IPS-18a (cell line): ENCODE measurements around the gene TENM4.

Source experiments
- H3K27ac ChIP-seq: one replicate; pipeline ENCODE4 v1.5.1; 2013; ENCODE audit warnings: low read length
- H3K27me3 ChIP-seq: one replicate; pipeline ENCODE4 v1.6.1; 2013; ENCODE audit warnings: mild to moderate bottlenecking, low read length; ENCODE audit not compliant: control insufficient read depth, insufficient read depth
- H3K36me3 ChIP-seq: one replicate; pipeline ENCODE4 v1.6.1; 2013; ENCODE audit warnings: low read depth, low read length; ENCODE audit not compliant: control insufficient read depth
- H3K4me1 ChIP-seq: one replicate; pipeline ENCODE4 v1.6.1; 2013; ENCODE audit warnings: low read depth, low read length; ENCODE audit not compliant: control insufficient read depth
- H3K4me3 ChIP-seq: one replicate; pipeline ENCODE4 v1.5.1; 2013; ENCODE audit warnings: low read length
- H3K9ac ChIP-seq: one replicate; pipeline ENCODE4 v1.6.1; 2013; ENCODE audit warnings: mild to moderate bottlenecking, low read length, moderate library complexity
- H3K9me3 ChIP-seq: one replicate; pipeline ENCODE4 v1.6.1; 2013; ENCODE audit warnings: low read depth, low read length; ENCODE audit not compliant: control insufficient read depth

TENM4 gene

DNA sequence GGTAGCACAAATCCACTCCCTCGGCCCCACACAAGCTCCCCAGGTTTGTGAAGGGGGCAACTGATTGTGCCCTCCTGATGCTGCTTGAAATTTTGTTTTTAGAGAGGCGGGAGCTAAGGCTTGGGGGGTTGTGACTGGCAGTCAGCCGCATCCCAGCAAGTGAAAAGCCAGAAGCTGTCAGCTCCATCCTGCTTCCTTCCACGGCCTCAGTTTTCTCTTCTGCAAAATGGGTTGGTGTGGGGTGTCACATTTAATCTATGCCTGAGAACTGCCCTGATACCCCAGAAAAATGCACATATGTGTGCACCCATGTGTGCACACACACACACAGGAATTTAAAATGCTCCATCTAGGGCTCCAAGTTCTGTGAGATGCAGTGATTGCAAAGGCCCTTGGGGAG is 358.6 kb downstream of the TENM4 start:
- H3K9me3 ChIP-seq, result no peaks in the 10 kb centered on the region
- H3K27me3 ChIP-seq, result no peaks in the 10 kb centered on the region
- H3K4me1 ChIP-seq, result peaks cover 6% of the 10 kb centered on the region
- no peak overlapping the region for H3K4me3 ChIP-seq
- H3K36me3 ChIP-seq, result no peaks in the 10 kb centered on the region
- H3K27ac ChIP-seq, result no peak overlapping the region
- H3K9ac ChIP-seq, result no peak overlapping the region

DNA sequence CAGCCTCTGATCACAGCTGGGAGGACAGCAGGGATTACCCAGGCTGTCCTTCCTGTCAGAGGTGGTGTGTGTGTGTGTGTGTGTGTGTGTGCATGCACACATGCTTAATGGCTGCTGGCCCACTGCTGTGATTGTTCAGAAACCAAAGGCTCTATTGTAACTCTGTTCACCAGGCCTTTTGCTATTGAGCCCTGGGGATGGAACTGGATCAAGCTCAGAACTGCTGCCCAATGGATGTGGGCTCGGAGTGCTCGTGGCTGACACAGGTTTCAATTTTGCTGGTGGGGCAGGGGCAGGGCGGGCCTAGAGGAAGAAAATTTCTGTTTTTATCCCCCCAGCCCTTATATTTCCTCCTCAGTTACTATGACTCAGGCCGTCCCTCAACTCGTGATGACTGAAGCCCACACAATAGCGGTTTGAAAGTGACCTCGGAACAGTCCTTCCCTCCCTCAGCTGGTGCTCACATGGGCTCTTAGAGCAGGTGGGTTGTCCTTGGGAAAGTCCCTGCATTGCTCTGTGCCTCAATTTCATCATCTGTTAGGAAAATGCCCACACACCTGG is 359.3 kb downstream of the TENM4 start:
- Histone ChIP-seq H3K27me3 (no peaks in the 10 kb centered on the region), H3K4me3 (no peak overlapping the region), H3K4me1 (no peaks in the 10 kb centered on the region), H3K36me3 (no peaks in the 10 kb centered on the region), H3K9me3 (no peaks in the 10 kb centered on the region), H3K9ac (no peak overlapping the region), H3K27ac (no peak overlapping the region)

DNA sequence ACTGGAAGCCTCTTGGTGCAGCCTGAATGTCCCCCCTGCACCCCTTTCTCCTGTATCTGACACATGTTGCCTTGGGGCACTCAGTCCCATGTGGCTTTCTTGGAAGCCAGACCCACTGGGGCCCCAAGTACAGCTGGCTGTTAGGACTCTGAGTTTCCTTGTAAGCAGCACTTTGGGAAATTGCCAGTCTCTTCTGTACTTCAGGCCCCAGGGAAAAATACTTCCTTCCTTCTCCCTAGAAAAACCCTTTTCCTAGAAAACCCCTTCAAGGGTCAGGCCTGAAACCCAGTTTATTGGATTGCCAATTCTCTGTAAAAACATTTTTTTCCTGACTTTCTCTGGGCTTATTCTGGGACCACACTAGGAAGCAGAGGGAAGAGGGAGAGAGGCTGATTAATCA is 360.3 kb downstream of the TENM4 start:
- H3K9ac ChIP-seq, result no peak overlapping the region

DNA sequence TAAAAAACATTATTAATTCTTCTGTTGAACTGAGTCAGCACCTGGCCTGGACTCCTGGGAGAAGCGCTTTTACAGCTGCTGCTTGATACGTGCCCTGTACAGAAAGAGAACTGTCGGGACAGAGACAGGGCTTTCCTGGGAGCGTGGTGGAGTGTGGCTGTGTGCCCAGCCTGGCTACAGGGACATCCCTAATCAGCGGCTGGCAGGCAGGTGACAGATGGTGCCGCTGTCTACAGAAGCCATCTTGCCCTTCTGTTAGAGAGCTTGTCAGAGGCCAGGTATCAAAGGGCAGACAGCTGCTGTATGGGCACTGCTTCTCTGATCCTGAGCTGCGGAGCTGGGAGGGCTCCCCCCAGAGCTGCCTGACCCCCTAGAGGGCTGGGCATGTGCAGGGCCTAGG is 361.8 kb downstream of the TENM4 start:
- Histone ChIP-seq H3K9ac (no peak overlapping the region), H3K4me3 (no peak overlapping the region), H3K36me3 (no peaks in the 10 kb centered on the region), H3K9me3 (no peaks in the 10 kb centered on the region), H3K4me1 (no peaks in the 10 kb centered on the region), H3K27ac (no peak overlapping the region), H3K27me3 (no peaks in the 10 kb centered on the region)

More for the DNA sequence above, 360.3 kb downstream of the TENM4 start:
- Histone ChIP-seq H3K4me1 (no peaks in the 10 kb centered on the region), H3K36me3 (no peaks in the 10 kb centered on the region), H3K9me3 (no peaks in the 10 kb centered on the region), H3K27me3 (no peaks in the 10 kb centered on the region), H3K4me3 (no peak overlapping the region), H3K27ac (no peak overlapping the region)

DNA sequence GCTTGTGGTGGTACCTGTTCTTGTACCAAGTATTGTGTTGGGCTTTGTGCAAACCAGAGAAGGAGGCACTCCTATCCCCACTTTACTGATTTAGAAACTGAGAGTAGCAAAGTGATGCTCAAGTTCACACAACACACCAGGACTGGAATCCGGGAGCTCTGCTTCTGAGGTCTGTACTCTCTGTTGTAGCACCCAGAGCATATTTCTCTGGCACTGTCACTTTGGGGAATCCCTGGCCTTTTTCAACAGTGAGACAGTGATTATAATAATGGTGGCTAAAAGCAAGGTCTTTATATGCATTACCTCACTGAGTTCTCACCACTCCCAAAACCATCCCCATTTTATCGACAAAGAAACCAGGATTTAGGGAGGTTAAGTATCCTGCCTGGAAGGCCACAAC is 362.4 kb downstream of the TENM4 start:
- no peaks in the 10 kb centered on the region for H3K9me3 ChIP-seq
- no peak overlapping the region for H3K4me3 ChIP-seq
- H3K9ac ChIP-seq, result no peak overlapping the region
- no peaks in the 10 kb centered on the region for H3K27me3 ChIP-seq
- no peaks in the 10 kb centered on the region for H3K36me3 ChIP-seq
- H3K27ac ChIP-seq, result no peak overlapping the region
- no peaks in the 10 kb centered on the region for H3K4me1 ChIP-seq

DNA sequence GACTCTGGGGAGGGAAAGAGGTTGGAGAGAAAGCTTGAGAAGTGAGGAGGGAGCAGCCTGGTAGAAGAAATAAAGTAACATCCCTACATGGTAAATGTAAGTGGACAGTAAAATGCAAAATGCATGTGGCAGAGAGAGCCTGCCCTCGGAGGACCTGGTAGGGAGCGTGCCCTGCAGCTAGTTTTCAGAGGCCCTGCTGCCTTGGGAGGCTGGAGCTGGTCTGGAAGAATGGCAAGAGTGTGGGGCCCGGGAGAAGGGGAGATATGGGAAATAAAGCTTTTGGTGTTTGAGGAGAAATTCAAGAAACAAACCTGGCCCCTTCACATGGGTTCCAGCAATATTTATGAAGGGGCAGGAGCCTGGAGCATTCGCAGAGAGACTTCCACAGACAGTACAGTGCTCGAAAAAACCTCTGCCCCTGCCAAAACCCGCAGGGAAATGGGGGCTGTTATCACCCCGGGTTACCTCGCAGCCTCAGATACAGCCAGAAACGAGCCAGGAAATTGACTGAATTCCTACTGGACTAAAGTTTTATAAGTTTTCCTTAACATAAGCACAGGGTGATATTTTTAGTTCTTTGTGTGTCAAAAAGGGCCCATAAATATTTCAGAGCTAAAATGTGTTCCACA is 363.0 kb downstream of the TENM4 start:
- H3K4me1 ChIP-seq, result no peaks in the 10 kb centered on the region
- no peaks in the 10 kb centered on the region for H3K36me3 ChIP-seq
- H3K27me3 ChIP-seq, result no peaks in the 10 kb centered on the region
- H3K9me3 ChIP-seq, result no peaks in the 10 kb centered on the region
- H3K27ac ChIP-seq, result no peak overlapping the region
- H3K9ac ChIP-seq, result no peak overlapping the region
- H3K4me3 ChIP-seq, result no peak overlapping the region

DNA sequence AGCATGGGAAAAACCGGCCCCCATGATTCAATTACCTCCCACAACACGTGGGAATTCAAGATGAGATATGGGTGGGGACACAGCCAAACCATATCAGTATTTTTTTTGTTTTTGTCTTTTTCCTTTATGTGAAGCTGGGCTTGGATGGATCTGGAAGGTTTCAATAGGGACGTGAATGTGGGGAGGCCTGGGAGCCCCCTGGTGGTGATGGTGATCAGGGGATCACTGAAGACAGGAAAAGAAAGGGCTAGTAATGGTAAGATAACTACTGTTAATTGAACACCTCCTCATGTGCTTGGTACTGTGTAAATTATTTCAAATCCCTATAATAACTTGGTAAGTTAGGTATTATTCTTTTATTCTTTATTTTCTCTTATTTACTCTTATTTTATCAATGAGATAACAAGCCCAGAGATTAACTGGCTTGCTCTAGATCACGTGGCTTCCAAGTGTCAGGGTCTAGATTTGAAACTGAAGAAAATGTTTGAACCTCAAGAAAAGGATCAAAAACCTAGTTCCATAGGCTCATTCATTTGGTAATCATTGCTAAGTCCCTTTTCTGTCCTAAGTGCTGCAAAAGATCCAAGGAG is 364.2 kb downstream of the TENM4 start:
- Histone ChIP-seq H3K27me3 (no peaks in the 10 kb centered on the region), H3K9ac (no peak overlapping the region), H3K9me3 (no peaks in the 10 kb centered on the region), H3K27ac (no peak overlapping the region), H3K4me3 (no peak overlapping the region), H3K4me1 (no peaks in the 10 kb centered on the region), H3K36me3 (no peaks in the 10 kb centered on the region)

DNA sequence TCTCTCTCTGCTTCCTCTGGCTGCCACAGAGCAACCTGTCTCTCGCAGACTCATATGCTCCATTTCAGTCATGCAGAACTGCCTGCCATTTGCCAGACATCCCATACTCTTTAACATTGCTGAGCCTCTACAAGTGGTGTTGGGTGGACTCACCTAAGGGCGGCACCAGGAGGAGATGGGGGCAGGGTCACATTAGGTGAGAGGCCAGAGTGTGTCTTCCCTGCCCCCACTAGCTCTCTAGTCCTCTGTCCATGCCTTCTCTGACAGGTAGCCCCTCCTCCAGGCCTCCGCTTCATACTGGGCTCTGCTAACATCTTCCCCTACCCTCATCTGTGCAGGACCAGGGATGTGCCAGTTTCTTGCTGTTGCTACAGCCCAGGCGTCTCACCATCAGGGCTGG is 366.3 kb downstream of the TENM4 start:
- H3K36me3 ChIP-seq, result no peaks in the 10 kb centered on the region

DNA sequence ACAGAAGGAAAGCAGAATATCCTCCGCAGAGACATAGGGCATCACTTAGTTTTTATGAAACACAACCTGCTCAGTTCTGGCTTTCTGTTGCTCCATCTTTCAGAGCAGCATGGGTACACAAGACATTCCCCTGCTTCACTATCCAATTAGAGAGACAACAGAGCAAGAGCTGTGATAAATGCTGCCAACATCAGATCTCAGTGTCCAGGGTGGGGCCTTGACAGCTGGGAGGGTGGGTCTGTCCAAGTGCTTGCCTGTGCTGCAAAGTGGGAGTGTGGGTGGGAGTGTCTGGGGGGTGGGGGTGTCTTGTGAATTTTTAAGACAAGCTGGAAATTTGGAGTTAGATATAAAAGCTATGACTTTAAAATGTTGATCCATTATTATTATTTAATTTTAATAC is 369.6 kb downstream of the TENM4 start:
- Histone ChIP-seq H3K4me3 (no peak overlapping the region), H3K36me3 (no peaks in the 10 kb centered on the region), H3K27me3 (no peaks in the 10 kb centered on the region), H3K9ac (no peak overlapping the region), H3K27ac (no peak overlapping the region), H3K4me1 (peaks cover 4% of the 10 kb centered on the region), H3K9me3 (no peaks in the 10 kb centered on the region)

More for the DNA sequence above, 366.3 kb downstream of the TENM4 start:
- Histone ChIP-seq H3K9ac (no peak overlapping the region), H3K27me3 (no peaks in the 10 kb centered on the region), H3K4me1 (no peaks in the 10 kb centered on the region), H3K9me3 (no peaks in the 10 kb centered on the region), H3K27ac (no peak overlapping the region), H3K4me3 (no peak overlapping the region)

DNA sequence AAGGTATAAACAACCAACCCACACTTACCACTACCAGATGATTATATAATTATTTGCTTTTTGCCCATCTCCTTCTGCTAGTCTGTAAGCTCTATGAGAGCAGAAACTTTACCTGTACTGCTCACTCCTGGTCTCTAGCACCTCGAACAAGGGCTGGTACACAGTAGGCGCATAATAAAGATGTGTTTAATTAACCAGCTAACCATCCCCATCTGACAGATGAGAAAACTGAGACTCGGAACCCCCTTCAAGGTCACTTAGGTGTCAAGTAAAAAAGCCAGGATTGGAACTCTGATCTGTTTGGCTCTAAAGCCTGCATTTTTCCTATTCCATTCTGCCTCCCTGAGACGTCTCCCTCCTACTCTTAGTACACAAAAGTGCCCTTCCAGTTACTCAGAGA is 370.3 kb downstream of the TENM4 start:
- H3K27me3 ChIP-seq, result no peaks in the 10 kb centered on the region

DNA sequence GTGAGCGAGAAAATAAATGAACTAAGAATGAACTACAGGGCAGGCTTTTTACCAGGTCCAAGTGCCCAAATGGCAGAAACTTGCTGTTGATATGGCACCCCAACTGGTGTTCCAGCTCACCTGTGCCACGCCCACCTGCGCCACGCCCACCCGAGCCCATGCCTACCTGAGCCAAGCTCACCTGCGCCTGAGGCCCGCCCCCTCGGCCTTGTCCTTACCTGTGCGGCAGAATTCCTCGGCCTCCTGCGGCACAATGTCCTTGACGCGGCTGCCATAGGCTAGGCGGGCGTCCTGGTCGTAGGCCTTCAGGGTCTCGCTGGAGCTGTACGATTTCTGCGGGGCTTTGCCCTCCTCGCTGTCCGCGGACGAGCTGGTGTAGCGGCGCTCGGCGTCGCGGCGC is 371.3 kb downstream of the TENM4 start:
- no peak overlapping the region for H3K4me3 ChIP-seq
- peaks cover 4% of the 10 kb centered on the region for H3K4me1 ChIP-seq
- H3K9me3 ChIP-seq, result no peaks in the 10 kb centered on the region
- H3K27ac ChIP-seq, result no peak overlapping the region
- H3K9ac ChIP-seq, result no peak overlapping the region
- no peaks in the 10 kb centered on the region for H3K27me3 ChIP-seq
- no peaks in the 10 kb centered on the region for H3K36me3 ChIP-seq

More for the DNA sequence above, 370.3 kb downstream of the TENM4 start:
- Histone ChIP-seq H3K9me3 (no peaks in the 10 kb centered on the region), H3K4me1 (peaks cover 4% of the 10 kb centered on the region), H3K9ac (no peak overlapping the region), H3K27ac (no peak overlapping the region), H3K4me3 (no peak overlapping the region), H3K36me3 (no peaks in the 10 kb centered on the region)

DNA sequence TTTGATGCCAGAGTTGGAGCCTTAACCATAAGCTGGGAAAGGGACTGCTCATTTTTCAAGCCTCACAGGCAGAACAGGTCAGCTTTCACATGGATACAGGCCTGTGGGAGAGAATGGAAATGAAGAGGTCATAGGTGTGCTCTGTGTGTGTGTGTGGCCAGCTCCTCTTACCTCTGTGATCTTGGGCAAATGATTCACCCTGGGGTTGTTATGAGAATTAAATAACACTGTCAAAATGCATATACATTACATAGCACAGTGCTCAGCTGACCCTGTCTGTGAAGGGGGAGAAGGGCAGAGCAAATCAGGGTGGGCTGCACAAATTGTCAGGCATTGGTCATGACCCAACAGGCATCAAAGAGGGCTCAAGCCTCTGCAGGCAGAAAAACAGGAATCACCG is 372.5 kb downstream of the TENM4 start:
- H3K36me3 ChIP-seq, result no peaks in the 10 kb centered on the region
- H3K4me1 ChIP-seq, result peaks cover 4% of the 10 kb centered on the region
- no peak overlapping the region for H3K27ac ChIP-seq
- H3K9me3 ChIP-seq, result no peaks in the 10 kb centered on the region
- H3K27me3 ChIP-seq, result no peaks in the 10 kb centered on the region
- H3K9ac ChIP-seq, result no peak overlapping the region
- no peak overlapping the region for H3K4me3 ChIP-seq
